ENCODE measurements around the gene SKIC8. TPM values are rescaled to one million over a fixed set of nuclear protein-coding genes. Genes with fewer than 3 reads are reported as not detected.

Gene SKIC8
- total RNA-seq, 2 donors from 2014 or later: 46.3 to 55.4 TPM

DNA sequence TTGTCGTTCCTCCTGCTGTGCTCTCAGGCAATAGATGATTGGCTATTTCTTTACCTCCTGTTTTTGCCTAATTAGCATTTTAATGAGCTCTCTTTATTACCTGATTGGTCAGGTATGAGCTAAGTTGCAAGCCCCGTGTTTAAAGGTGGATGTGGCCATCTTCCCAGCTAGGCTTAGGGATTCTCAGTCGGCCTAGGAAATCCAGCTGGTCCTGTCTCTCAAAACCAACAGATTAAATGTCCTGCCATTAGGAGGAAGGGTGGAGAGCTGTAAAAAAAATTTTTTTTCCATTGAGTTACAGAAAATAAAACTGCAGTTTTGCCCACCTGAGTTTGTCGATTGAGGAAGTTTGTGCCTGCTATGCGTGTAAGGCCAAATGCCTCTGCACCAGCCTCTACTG lies 59.6 kb downstream of the SKIC8 start:
- no peak overlapping the region for H3K27ac ChIP-seq (ENCODE audit: low read depth, low read length)
- no peaks in the 10 kb centered on the region for H3K27me3 Mint-ChIP-seq (ENCODE audit: insufficient read depth)
- no peaks in the 10 kb centered on the region for H3K36me3 Mint-ChIP-seq (ENCODE audit: low read depth)
- TF ChIP-seq, protein P1, sequence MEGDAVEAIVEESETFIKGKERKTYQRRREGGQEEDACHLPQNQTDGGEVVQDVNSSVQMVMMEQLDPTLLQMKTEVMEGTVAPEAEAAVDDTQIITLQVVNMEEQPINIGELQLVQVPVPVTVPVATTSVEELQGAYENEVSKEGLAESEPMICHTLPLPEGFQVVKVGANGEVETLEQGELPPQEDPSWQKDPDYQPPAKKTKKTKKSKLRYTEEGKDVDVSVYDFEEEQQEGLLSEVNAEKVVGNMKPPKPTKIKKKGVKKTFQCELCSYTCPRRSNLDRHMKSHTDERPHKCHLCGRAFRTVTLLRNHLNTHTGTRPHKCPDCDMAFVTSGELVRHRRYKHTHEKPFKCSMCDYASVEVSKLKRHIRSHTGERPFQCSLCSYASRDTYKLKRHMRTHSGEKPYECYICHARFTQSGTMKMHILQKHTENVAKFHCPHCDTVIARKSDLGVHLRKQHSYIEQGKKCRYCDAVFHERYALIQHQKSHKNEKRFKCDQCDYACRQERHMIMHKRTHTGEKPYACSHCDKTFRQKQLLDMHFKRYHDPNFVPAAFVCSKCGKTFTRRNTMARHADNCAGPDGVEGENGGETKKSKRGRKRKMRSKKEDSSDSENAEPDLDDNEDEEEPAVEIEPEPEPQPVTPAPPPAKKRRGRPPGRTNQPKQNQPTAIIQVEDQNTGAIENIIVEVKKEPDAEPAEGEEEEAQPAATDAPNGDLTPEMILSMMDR (conservative IDR thresholded peaks at IDR 0.05): no peak
- DNase-seq: no peak
- no peaks in the 10 kb centered on the region for H3K9me3 Mint-ChIP-seq
- WGBS, 2 experiments (ENCODE audit: insufficient coverage in 1 of 2, insufficient read length in 1 of 2): 91 to 96% methylated on average over 4 to 5 of the region's 5 CpGs
- H3K9me3 ChIP-seq (ENCODE audit: control insufficient read depth, low read length): no peaks in the 10 kb centered on the region
- H3K4me1 Mint-ChIP-seq: peaks cover 12% of the 10 kb centered on the region
- no peaks in the 10 kb centered on the region for H3K36me3 ChIP-seq (ENCODE audit: control insufficient read depth, insufficient read depth, low read length)
- no peak overlapping the region for H3K27ac Mint-ChIP-seq
- no peak overlapping the region for H3K9ac ChIP-seq (ENCODE audit: extremely low read depth, low read length, poor library complexity, severe bottlenecking)
- no peaks in the 10 kb centered on the region for H3K27me3 ChIP-seq (ENCODE audit: control insufficient read depth, insufficient read depth, low read length, poor library complexity, severe bottlenecking)
- peaks cover 2% of the 10 kb centered on the region for H3K4me1 ChIP-seq (ENCODE audit: control insufficient read depth, insufficient read depth, low read length)
- H3K4me3 Mint-ChIP-seq: no peak overlapping the region
- H3K4me3 ChIP-seq (ENCODE audit: low read length): no peak overlapping the region

DNA sequence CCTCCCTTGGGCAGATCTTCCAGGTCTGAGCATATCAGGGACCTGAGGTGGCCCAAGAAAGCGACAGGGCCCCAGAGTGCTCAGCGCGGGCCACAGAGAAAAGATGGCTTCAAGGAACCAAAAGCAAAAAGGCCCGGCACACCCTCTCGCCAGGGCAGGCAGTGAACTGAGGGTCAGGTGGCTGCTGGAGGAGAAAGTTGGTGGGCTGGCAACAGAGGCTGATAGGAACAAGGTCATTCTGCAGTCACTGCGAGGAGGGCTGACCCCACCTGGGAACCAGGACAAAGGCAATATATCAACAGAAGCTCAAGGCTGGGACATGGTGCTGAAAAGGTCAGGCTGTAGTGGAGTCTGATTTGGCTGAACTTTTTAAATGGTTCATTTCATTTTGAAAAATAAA lies 62.3 kb downstream of the SKIC8 start:
- no peaks in the 10 kb centered on the region for H3K27me3 ChIP-seq (ENCODE audit: control insufficient read depth, insufficient read depth, low read length, poor library complexity, severe bottlenecking)
- no peaks in the 10 kb centered on the region for H3K36me3 ChIP-seq (ENCODE audit: control insufficient read depth, insufficient read depth, low read length)
- H3K4me3 ChIP-seq (ENCODE audit: low read length): no peak overlapping the region
- no peak overlapping the region for H3K4me3 Mint-ChIP-seq
- H3K4me1 Mint-ChIP-seq: peaks cover 4% of the 10 kb centered on the region
- no peak overlapping the region for H3K27ac Mint-ChIP-seq
- H3K9me3 Mint-ChIP-seq: no peaks in the 10 kb centered on the region
- H3K27ac ChIP-seq (ENCODE audit: low read depth, low read length): no peak overlapping the region
- no peak for DNase-seq
- 82 to 86% methylated on average over 6 of the region's 6 CpGs for WGBS, 2 experiments (ENCODE audit: insufficient coverage in 1 of 2, insufficient read length in 1 of 2)
- H3K4me1 ChIP-seq (ENCODE audit: control insufficient read depth, insufficient read depth, low read length): no peaks in the 10 kb centered on the region
- TF ChIP-seq, protein P1 (conservative IDR thresholded peaks at IDR 0.05): no peak
- no peaks in the 10 kb centered on the region for H3K9me3 ChIP-seq (ENCODE audit: control insufficient read depth, low read length)
- no peaks in the 10 kb centered on the region for H3K36me3 Mint-ChIP-seq (ENCODE audit: low read depth)
- no peak overlapping the region for H3K9ac ChIP-seq (ENCODE audit: extremely low read depth, low read length, poor library complexity, severe bottlenecking)
- no peaks in the 10 kb centered on the region for H3K27me3 Mint-ChIP-seq (ENCODE audit: insufficient read depth)

DNA sequence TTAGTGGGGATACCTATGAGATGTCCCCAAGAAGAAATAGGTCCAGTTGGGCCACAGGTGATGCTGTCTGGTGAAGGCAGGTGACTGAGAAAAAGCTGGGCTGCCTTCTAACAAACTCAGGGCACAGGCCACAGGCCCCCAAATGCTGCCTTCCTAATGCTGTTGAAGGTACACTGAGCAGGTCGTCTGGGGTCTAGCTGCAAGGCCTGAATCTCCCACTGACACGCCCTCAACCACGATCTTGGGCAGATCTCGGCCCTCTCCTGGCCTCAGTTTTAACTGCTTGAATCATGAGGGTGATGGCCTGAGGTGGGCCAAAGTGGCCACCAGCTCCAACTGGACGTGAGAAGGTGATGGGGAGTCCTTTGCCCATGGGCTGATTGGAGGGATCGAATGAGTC lies 62.9 kb downstream of the SKIC8 start:
- Mint-ChIP-seq H3K27me3 (ENCODE audit: insufficient read depth) (no peaks in the 10 kb centered on the region), H3K9me3 (no peaks in the 10 kb centered on the region)
- TF ChIP-seq, protein P1 (conservative IDR thresholded peaks at IDR 0.05): no peak

More for the DNA sequence above, 62.9 kb downstream of the SKIC8 start:
- no peak overlapping the region for H3K27ac ChIP-seq (ENCODE audit: low read depth, low read length)
- no peaks in the 10 kb centered on the region for H3K36me3 ChIP-seq (ENCODE audit: control insufficient read depth, insufficient read depth, low read length)
- Mint-ChIP-seq H3K4me3 (no peak overlapping the region), H3K27ac (no peak overlapping the region), H3K4me1 (peaks cover 4% of the 10 kb centered on the region), H3K36me3 (ENCODE audit: low read depth) (no peaks in the 10 kb centered on the region)
- H3K9ac ChIP-seq (ENCODE audit: extremely low read depth, low read length, poor library complexity, severe bottlenecking): no peak overlapping the region
- WGBS, 2 experiments (ENCODE audit: insufficient coverage in 1 of 2, insufficient read length in 1 of 2): 88 to 91% methylated on average over 6 of the region's 6 CpGs
- H3K27me3 ChIP-seq (ENCODE audit: control insufficient read depth, insufficient read depth, low read length, poor library complexity, severe bottlenecking): no peaks in the 10 kb centered on the region
- H3K4me3 ChIP-seq (ENCODE audit: low read length): no peak overlapping the region
- DNase-seq: no peak
- H3K9me3 ChIP-seq (ENCODE audit: control insufficient read depth, low read length): no peaks in the 10 kb centered on the region
- H3K4me1 ChIP-seq (ENCODE audit: control insufficient read depth, insufficient read depth, low read length): no peaks in the 10 kb centered on the region
